Stimulated activated CD4-positive, alpha-beta T cell treated with anti-CD3 and anti-CD28 coated beads, Interleukin-1b, Interleukin-23, amount 100 ng/mL, for 1 hour (primary cell): ENCODE results near the gene RBP3.

Source experiments
- DNase-seq, 2 donors: peaks; one replicate each; pipeline ENCODE4 v3.0.0-alpha.2; 2020; ENCODE audit warnings: low read depth in 2 of 2

RBP3 gene

DNA sequence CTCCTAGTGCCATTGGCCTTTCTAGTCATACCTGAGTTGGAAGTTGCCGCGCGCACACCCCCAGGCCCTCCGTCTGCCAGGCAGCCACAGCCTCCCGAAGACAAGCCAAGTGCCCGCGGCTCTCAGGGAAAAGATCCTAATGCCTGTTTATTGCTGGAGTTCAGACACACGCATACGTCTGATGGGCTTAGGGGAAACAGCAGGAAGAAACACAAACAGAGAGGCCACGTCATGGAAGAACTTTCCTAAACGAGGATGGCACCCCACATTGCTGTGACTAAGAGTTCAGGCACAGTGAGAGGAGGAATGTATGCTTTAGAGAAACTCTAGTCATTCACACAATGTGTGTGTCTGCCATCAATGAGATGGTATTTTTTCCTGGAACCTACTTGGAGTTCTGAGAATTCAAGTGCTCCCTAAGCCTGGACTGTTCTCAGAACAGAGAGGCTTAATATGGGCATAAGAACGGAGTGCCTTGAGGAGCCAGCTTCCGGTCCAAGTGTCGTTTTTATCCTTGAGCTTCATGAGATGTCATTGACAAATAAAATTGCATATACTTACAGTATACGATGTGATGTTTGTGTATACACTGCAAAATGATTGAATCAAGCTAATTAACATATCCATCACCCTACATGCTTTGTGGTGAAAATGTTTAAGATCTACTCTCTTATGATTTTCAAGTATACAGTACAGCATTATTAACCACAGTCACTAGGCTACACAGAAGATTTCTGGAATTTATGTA is 11.6 kb upstream of the RBP3 start:
- no peak for DNase-seq

DNA sequence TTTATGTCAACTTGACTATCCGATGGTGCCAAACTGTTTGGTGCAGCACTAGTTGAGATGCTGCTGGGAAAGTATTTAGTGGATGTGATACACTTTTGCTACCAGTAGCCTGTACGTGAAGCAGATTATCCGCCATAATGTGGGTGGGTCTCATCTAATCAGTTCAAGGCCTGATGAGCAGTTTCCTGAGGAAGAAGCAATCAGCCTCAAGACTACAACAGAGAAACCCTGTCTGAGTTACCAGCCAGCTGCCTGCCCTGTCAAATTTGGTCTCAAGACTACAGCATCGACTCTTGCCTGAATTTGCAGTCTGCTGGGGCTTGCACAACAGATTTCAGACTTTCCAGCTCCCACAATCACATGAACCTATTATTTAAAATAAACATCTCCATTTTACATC is 10.9 kb upstream of the RBP3 start:
- no peak for DNase-seq

DNA sequence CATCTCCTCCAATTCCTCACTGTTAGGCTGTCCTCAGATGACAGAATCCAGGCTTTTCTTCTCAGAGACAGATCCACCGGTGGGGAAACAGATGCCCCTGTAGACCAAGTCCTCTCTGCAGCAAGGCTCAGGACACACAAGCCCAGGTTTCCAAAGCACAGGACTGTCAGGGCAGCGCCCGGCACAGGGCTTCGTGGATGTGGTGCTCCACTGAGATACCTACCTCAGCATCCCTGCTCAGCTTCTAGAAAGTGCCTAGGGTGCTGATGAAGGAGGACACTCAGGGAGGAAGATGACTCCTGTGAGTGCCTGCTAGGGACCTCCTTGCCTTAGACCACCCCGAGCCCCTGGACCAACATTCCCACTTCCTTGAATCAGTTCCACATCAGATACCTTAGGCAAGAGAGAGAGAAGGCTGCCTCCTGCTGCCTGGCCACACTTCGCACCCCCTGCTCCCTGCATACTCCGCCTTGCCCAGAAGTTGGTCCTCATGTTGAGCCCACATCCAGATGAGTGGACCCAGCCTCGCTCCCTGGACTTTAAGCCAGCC is 8.9 kb upstream of the RBP3 start:
- DNase-seq: no peak

DNA sequence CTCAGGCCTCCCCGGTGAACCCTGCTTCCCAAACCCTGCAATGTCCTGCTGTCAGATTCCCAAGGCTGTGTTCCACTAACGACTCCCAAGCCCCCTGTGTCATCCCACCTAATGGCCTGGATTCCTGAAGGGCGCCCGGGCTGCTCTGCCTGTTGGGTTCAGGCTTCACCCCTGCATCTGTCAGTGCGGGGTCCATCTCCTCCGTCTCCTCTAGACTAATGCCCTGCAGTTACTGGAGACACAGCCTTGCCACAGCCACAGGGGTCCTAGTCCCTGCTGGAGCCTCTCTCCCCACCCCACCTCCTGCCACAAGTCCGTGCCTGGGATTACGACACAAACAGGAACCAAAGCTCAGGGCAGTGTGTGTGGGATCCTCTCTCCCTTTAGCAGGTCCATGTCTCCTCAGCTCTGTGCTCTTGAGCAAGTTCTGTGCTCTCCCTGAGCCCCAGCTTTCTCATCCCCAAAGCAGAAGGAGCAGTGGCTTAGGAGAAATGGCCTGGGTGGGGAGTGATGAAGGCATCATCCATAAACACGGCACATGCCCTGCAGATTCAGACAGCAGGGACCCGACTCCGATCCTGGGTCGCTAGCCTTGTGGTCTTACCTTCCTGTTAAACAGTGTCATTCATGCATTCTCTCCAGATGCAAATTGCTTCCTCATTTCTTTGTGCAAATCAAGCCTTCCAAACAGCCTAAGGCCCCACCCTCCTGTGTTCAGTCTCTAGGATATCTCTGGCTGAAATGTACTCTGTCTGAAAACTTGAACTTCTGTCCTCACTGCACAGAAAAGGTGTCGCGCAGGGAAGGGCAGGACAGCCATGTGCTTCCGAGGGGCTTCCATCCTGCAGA is 8.2 kb upstream of the RBP3 start:
- DNase-seq: no peak

DNA sequence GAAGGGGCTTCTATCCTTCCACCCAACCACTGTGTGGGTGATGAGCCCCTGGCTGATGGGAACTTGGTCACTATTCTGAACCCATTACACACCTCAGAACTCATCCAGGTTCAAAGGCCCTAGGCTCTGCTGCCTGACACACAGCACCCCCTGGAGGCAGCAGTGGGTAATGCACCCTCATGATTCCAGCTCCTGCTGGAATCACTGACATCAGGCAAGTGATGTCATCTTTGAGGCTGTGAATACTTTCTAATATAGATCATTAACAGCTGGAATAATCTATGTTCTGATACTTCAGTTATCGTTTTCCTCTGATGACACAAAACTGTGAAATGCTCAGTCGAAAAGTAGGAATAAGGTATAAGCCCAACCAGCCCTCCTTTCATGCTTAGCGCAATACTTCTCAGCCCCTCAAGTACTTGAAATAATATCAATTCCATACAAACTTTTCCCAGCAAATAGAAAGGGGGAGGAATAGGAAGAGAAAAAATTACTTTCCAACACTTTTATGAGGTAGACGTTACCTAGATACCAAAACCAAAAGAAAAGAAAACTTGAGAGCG is 7.5 kb upstream of the RBP3 start:
- peak; percentile 29 to 63 for DNase-seq

DNA sequence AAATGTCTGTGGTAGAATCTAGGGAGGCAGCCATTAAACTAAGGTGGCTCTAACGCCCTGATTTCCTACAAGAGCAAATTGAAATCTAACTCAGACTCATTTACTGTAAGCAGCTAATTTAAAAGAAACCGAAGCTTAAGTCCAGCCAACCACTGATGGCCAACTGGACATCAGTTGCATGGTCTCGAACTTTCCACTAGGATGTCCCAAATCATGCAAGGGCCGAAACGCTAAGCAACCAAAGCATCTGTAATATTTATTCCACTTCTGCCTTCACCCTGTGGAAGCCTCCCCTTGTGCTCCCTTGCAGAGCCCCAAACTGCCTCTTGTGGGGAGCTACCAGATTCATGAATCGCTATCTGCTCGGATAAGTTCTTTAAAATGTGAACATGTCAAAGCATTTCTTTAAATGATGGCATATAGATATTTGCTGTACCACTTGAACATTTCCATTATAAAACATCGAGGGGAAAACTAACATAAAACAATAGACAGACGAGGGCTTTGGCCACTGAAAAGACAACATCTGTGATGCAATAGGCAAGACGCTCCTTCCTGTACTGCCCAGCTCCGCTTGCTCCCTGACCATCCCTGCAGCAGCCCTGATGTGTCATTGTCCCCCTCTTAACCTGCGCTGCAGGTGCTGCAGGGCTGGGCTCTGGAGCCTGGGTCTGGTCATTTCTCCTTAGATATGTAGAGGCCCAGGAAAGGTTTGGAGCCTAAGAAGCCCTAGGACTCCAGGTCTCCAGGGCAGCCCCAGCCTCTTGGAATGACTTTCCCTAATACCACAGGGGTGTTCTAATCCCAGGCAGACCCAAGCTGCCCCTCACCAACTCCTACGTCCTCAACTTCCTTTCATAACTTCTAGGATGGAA is 2.9 kb upstream of the RBP3 start:
- no peak for DNase-seq

DNA sequence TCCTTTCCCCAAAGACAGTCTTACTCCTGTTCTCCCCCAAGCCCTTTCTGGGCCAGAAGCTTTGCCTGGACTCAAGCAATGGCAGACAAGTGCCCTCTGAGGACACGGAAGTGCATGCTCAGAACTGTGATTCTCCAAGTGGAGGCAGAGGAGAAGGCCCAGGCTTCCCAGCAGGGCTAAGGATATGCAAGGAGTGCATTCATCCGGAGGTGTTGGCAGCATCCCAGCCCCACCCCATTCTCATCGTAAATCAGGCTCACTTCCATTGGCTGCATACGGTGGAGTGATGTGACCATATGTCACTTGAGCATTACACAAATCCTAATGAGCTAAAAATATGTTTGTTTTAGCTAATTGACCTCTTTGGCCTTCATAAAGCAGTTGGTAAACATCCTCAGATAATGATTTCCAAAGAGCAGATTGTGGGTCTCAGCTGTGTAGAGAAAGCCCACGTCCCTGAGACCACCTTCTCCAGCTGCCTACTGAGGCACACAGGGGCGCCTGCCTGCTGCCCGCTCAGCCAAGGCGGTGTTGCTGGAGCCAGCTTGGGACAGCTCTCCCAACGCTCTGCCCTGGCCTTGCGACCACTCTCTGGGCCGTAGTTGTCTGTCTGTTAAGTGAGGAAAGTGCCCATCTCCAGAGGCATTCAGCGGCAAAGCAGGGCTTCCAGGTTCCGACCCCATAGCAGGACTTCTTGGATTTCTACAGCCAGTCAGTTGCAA is 1.4 kb upstream of the RBP3 start:
- DNase-seq: no peak

DNA sequence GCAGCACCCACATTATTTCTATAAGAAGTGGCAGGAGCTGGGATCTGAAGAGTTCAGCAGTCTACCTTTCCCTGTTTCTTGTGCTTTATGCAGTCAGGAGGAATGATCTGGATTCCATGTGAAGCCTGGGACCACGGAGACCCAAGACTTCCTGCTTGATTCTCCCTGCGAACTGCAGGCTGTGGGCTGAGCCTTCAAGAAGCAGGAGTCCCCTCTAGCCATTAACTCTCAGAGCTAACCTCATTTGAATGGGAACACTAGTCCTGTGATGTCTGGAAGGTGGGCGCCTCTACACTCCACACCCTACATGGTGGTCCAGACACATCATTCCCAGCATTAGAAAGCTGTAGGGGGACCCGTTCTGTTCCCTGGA is 874 bp upstream of the RBP3 start:
- DNase-seq: no peak

DNA sequence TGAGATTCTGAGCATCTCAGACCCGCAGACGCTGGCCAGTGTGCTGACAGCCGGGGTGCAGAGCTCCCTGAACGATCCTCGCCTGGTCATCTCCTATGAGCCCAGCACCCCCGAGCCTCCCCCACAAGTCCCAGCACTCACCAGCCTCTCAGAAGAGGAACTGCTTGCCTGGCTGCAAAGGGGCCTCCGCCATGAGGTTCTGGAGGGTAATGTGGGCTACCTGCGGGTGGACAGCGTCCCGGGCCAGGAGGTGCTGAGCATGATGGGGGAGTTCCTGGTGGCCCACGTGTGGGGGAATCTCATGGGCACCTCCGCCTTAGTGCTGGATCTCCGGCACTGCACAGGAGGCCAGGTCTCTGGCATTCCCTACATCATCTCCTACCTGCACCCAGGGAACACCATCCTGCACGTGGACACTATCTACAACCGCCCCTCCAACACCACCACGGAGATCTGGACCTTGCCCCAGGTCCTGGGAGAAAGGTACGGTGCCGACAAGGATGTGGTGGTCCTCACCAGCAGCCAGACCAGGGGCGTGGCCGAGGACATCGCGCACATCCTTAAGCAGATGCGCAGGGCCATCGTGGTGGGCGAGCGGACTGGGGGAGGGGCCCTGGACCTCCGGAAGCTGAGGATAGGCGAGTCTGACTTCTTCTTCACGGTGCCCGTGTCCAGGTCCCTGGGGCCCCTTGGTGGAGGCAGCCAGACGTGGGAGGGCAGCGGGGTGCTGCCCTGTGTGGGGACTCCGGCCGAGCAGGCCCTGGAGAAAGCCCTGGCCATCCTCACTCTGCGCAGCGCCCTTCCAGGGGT is 703 bp downstream of the RBP3 start:
- no peak for DNase-seq

DNA sequence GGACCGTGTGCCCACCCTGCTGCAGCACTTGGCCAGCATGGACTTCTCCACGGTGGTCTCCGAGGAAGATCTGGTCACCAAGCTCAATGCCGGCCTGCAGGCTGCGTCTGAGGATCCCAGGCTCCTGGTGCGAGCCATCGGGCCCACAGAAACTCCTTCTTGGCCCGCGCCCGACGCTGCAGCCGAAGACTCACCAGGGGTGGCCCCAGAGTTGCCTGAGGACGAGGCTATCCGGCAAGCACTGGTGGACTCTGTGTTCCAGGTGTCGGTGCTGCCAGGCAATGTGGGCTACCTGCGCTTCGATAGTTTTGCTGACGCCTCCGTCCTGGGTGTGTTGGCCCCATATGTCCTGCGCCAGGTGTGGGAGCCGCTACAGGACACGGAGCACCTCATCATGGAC is 1.4 kb downstream of the RBP3 start:
- no peak for DNase-seq

DNA sequence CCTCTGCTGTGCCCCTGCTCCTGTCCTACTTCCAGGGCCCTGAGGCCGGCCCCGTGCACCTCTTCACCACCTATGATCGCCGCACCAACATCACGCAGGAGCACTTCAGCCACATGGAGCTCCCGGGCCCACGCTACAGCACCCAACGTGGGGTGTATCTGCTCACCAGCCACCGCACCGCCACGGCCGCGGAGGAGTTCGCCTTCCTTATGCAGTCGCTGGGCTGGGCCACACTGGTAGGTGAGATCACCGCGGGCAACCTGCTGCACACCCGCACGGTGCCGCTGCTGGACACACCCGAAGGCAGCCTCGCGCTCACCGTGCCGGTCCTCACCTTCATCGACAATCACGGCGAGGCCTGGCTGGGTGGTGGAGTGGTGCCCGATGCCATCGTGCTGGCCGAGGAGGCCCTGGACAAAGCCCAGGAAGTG is 1.8 kb downstream of the RBP3 start:
- DNase-seq: no peak

DNA sequence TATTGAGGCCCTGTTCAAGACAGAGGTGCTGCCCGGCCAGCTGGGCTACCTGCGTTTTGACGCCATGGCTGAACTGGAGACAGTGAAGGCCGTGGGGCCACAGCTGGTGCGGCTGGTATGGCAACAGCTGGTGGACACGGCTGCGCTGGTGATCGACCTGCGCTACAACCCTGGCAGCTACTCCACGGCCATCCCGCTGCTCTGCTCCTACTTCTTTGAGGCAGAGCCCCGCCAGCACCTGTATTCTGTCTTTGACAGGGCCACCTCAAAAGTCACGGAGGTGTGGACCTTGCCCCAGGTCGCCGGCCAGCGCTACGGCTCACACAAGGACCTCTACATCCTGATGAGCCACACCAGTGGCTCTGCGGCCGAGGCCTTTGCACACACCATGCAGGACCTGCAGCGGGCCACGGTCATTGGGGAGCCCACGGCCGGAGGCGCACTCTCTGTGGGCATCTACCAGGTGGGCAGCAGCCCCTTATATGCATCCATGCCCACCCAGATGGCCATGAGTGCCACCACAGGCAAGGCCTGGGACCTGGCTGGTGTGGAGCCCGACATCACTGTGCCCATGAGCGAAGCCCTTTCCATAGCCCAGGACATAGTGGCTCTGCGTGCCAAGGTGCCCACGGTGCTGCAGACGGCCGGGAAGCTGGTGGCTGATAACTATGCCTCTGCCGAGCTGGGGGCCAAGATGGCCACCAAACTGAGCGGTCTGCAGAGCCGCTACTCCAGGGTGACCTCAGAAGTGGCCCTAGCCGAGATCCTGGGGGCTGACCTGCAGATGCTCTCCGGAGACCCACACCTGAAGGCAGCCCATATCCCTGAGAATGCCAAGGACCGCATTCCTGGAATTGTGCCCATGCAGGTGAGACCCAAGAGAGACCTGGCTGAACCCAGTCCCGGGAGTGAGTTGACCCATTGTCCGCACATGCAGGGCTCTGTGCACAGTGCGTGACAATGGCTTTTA is 2.8 kb downstream of the RBP3 start:
- DNase-seq: no peak

DNA sequence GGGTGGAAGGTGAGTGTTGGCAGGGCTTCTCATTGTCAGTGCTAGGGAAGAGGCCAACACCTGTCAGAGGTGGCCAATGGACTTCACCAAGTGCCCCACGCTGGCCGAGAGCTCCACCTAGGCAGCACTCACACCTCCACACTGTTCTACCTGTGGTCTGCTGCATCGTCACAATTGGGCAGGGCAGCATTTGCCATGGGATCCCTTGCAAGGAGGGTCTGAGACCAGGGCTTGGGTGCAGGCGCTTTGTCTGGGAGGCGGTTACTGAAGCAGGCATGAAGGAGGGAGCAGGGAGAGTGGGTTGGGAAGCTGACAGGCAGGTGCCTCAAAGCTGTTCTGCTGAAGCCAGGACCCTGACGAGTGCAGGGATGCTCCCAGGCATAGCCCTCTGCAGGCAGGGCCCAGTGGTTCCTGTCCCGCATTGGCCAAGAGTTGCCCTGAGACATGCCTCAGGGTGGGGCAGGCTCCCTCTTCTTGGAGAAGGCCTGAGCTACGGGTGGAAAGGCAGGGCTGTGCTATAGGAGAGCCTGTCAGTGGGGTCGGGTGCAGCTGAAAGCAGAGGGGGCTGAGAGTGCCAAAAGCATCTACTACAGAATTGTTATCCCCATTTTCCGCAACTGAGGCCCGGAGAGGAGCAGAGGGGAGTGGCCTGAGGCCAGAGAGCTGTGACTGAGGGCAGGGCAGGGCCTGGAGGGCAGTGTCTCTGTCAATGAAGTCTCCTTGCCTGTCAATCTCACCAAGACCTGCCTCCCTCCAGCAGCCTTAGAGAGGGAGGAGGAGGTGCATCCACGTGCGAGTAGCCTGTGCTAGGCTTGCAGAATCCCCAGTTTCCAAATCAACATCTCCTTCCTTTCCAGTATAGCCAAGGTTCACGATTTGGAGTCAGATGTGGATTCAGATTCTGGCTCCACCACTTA is 4.0 kb downstream of the RBP3 start:
- DNase-seq: no peak

DNA sequence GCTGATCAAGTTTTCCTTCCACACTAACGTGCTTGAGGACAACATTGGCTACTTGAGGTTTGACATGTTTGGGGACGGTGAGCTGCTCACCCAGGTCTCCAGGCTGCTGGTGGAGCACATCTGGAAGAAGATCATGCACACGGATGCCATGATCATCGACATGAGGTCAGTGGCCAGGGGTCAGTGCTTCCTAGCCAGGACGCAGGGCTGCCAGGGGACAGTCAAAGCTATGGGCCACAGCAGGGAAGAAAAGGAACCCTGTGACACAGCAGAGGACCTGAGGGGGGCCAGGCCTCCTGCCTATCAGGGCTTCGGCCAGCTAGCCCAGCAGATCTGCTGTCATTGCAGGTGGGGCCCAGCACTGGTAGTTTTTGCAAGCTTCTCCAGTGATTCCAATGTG is 5.2 kb downstream of the RBP3 start:
- no peak for DNase-seq

DNA sequence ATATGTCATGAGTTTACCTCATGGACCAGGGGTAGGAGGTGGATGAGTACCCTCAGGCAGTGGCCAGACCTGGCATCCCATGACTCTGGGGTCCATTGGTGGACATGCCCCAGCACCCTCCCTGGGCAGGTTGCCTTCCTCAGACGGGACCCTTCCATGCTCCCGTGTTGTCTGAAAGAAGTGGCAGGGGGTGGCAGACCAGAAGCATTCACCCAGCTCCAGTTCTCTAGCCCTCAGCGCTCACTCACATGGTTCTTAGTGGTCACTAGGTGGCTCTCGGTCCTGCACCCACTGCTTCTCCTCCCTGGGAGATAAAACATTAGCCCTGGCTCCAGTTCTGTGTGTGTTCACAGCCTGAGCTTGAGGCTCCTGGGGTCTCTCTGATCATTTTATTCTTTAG is 6.0 kb downstream of the RBP3 start:
- no peak for DNase-seq

DNA sequence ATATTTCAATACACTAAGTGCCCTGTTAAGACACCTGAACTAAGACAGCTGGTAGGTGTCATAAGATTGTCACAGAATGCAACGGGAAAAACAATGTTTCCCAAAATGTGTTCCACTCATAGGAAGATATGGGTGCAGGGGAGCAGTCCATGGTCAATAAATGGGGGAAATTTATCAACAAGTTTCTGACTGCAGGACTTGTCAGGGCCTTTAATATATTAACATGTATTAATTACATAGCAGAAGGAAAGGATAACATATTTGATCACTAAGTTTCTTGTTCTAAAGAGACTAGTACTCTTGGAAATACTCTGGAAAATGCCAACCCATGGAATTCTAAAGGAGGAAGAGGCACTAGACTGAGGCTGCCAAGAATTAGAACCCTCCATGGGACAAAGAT is 6.7 kb downstream of the RBP3 start:
- no peak for DNase-seq

DNA sequence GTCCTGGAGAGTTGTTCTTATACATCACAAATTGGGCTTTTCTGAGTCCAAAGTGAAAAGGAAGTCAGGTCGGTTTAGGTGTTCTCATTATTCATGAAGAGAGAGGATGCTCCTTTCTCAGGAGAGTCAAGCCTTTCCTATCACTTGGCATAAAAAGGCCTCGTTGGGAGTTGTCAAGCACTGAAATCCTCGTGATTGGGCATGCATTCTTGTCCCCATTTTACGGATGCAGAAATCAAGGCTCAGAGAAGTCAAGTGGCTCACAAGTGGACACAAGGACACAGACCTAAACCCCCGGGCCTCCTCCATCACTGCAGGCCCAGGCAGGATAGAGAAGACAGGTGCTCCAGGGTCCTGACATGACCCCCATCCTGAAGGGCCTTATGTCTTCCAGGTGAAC is 8.5 kb downstream of the RBP3 start:
- no peak for DNase-seq

DNA sequence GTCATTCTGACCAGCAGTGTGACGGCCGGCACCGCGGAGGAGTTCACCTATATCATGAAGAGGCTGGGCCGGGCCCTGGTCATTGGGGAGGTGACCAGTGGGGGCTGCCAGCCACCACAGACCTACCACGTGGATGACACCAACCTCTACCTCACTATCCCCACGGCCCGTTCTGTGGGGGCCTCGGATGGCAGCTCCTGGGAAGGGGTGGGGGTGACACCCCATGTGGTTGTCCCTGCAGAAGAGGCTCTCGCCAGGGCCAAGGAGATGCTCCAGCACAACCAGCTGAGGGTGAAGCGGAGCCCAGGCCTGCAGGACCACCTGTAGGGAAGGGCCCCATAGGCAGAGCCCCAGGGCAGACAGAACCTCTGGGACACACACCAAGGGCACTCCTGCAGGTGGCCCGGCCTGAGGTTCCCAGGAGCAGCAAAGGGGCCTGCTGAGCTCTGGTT is 9.0 kb downstream of the RBP3 start:
- no peak for DNase-seq
